ENCODE data around the gene MYOZ3. TPM values are rescaled to one million over a fixed set of nuclear protein-coding genes. Genes with fewer than 3 reads are reported as not detected.

The MYOZ3 gene
- total RNA-seq, 1 experiment from 2014 or later = not detected

DNA sequence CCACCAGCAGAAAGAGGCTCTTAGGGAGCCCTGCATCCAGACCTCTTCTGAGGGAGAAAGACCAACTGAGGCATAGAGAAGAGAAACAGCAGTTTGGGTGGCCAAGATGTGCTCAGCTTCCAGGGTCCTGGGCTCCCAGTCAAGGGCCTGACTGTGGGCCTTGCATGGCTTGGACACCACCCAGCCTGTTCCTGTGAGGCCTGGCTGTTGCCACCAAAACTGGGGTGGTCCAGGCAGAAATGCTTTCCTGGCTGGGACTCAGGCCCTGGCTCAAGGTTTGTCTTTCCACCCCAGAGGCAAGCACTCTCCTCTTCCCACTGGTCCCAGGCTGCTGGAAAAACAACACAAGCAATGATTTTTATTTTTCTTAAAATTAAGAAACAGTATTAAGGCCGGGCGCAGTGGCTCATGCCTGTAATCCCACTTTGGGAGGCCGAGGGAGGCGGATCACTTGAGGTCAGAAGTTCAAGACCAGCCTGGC lies 13.3 kb downstream of the MYOZ3 start:
- no peaks in the 10 kb centered on the region for H3K9me3 Mint-ChIP-seq (ENCODE audit: low read depth, unreplicated experiment)
- peaks cover 21% of the 10 kb centered on the region for H3K27me3 Mint-ChIP-seq (ENCODE audit: unreplicated experiment)
- CTCF ChIA-PET = no interaction called here
- no peaks in the 10 kb centered on the region for H3K4me1 Mint-ChIP-seq (ENCODE audit: low read depth, unreplicated experiment)
- intact Hi-C loops (cut with micrococcal nuclease; ENCODE audit: unreplicated experiment) = no loop called here
- TF ChIP-seq, protein P1, sequence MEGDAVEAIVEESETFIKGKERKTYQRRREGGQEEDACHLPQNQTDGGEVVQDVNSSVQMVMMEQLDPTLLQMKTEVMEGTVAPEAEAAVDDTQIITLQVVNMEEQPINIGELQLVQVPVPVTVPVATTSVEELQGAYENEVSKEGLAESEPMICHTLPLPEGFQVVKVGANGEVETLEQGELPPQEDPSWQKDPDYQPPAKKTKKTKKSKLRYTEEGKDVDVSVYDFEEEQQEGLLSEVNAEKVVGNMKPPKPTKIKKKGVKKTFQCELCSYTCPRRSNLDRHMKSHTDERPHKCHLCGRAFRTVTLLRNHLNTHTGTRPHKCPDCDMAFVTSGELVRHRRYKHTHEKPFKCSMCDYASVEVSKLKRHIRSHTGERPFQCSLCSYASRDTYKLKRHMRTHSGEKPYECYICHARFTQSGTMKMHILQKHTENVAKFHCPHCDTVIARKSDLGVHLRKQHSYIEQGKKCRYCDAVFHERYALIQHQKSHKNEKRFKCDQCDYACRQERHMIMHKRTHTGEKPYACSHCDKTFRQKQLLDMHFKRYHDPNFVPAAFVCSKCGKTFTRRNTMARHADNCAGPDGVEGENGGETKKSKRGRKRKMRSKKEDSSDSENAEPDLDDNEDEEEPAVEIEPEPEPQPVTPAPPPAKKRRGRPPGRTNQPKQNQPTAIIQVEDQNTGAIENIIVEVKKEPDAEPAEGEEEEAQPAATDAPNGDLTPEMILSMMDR (IDR thresholded peaks at IDR 0.05; ENCODE audit: unreplicated experiment) = no peak
- no peak overlapping the region for H3K4me3 Mint-ChIP-seq (ENCODE audit: low read depth, unreplicated experiment)
- no peaks in the 10 kb centered on the region for H3K36me3 Mint-ChIP-seq (ENCODE audit: insufficient read depth, unreplicated experiment)
- no TSS peak for BruUV-seq (replicated peaks)
- H3K27ac Mint-ChIP-seq (ENCODE audit: unreplicated experiment) = no peak overlapping the region
- DNase-seq = no peak

DNA sequence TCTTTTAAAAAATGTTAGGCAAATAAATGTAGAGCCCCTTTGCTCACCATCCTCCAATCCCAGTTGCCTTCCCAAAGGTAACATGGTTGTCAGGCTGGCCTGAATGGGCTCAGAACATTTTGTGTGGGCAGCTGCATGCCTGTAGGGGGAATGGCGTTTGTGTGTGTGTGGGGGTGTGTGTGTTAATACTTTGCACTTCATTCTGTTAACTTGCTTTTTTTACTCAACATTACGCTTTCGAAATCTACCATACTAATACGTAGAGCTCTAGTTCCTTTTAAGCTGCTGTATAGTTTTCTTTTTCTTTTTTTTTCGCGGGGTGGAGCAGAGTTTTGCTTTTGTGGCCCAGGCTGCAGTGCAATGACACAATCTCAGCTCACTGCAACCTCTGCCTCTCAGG lies 14.0 kb downstream of the MYOZ3 start:
- CTCF ChIA-PET = no interaction called here
- Mint-ChIP-seq H3K36me3 (ENCODE audit: insufficient read depth, unreplicated experiment) (no peaks in the 10 kb centered on the region), H3K27me3 (ENCODE audit: unreplicated experiment) (peaks cover 14% of the 10 kb centered on the region), H3K27ac (ENCODE audit: unreplicated experiment) (no peak overlapping the region), H3K9me3 (ENCODE audit: low read depth, unreplicated experiment) (no peaks in the 10 kb centered on the region), H3K4me1 (ENCODE audit: low read depth, unreplicated experiment) (no peaks in the 10 kb centered on the region), H3K4me3 (ENCODE audit: low read depth, unreplicated experiment) (no peak overlapping the region)
- intact Hi-C loops (cut with micrococcal nuclease; ENCODE audit: unreplicated experiment) = no loop called here
- no TSS peak for BruUV-seq (replicated peaks)
- TF ChIP-seq, protein P1 (IDR thresholded peaks at IDR 0.05; ENCODE audit: unreplicated experiment) = no peak
- DNase-seq = no peak

DNA sequence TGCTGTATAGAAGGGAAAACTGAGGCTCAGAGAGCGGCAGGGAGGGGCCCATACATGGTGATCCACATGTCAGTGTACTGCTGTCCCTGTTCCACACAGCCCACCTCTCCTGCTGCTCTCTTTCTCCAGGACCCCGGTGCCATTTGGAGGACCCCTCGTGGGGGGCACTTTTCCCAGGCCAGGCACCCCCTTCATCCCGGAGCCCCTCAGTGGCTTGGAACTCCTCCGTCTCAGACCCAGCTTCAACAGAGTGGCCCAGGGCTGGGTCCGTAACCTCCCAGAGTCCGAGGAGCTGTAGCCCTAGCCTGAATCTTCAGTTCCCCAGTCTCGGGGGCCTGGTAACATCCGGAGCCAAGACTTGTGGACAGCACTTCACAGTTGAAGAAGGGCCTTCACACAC lies 15.5 kb downstream of the MYOZ3 start:
- intact Hi-C loops (cut with micrococcal nuclease; ENCODE audit: unreplicated experiment) = no loop called here
- no peak overlapping the region for H3K27ac Mint-ChIP-seq (ENCODE audit: unreplicated experiment)
- no peaks in the 10 kb centered on the region for H3K36me3 Mint-ChIP-seq (ENCODE audit: insufficient read depth, unreplicated experiment)
- H3K4me3 Mint-ChIP-seq (ENCODE audit: low read depth, unreplicated experiment) = no peak overlapping the region
- H3K9me3 Mint-ChIP-seq (ENCODE audit: low read depth, unreplicated experiment) = no peaks in the 10 kb centered on the region
- no peak for DNase-seq
- H3K27me3 Mint-ChIP-seq (ENCODE audit: unreplicated experiment) = no peaks in the 10 kb centered on the region
- TF ChIP-seq, protein P1 (IDR thresholded peaks at IDR 0.05; ENCODE audit: unreplicated experiment) = no peak
- no peaks in the 10 kb centered on the region for H3K4me1 Mint-ChIP-seq (ENCODE audit: low read depth, unreplicated experiment)
- CTCF ChIA-PET = no interaction called here
- no TSS peak for BruUV-seq (replicated peaks)

DNA sequence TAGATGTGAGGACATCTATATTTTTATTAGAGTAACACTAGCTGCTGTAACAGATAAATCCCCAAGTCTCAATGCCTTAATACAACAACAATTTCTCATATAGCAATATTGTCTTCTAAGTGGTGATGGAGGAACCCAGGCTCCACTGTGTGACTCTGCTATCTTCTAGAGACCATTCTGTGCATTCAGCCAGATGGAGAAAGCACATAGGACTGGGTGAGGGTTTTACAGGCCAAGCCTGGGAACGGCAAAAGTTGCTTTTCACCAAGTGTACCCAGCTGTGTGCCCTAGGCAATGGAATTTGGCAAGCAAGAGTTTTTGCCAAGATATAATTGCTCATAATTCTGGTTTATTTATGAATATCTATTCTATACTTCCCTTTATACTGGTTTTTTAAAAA lies 28.1 kb downstream of the MYOZ3 start:
- TF ChIP-seq, protein P1 (IDR thresholded peaks at IDR 0.05; ENCODE audit: unreplicated experiment) = no peak
- no peak overlapping the region for H3K4me3 Mint-ChIP-seq (ENCODE audit: low read depth, unreplicated experiment)
- no peaks in the 10 kb centered on the region for H3K9me3 Mint-ChIP-seq (ENCODE audit: low read depth, unreplicated experiment)
- no peak overlapping the region for H3K27ac Mint-ChIP-seq (ENCODE audit: unreplicated experiment)
- BruUV-seq (replicated peaks) = no TSS peak
- no peaks in the 10 kb centered on the region for H3K4me1 Mint-ChIP-seq (ENCODE audit: low read depth, unreplicated experiment)
- H3K27me3 Mint-ChIP-seq (ENCODE audit: unreplicated experiment) = no peaks in the 10 kb centered on the region
- DNase-seq = no peak
- CTCF ChIA-PET = no interaction called here
- peaks cover 20% of the 10 kb centered on the region for H3K36me3 Mint-ChIP-seq (ENCODE audit: insufficient read depth, unreplicated experiment)
- intact Hi-C loops (cut with micrococcal nuclease; ENCODE audit: unreplicated experiment) = no loop called here
